Daoy (cell line): ENCODE measurements around the gene FRS2. TPM values are rescaled to one million over a fixed set of nuclear protein-coding genes. Genes with fewer than 3 reads are reported as not detected.
"Not testable (repeated sequence)": the region's sequence is repeated elsewhere in the genome, so short reads cannot be mapped to it uniquely, and the experiment has no call there.

ENCODE experiments used
- DNase-seq: peaks from one replicate; pipeline ENCODE4 v3.0.0-alpha.2; 2015; ENCODE audit warnings: low read depth
- total RNA-seq: library from RNA; depleted of rRNA; stranded (reverse); fragments of >200 nt; shearing (Covaris generic); gene quantifications from 2 replicates; pipeline ENCODE4 v1.2.3, GENCODE V29; 2014; rRNA removed

FRS2 gene, protein sequence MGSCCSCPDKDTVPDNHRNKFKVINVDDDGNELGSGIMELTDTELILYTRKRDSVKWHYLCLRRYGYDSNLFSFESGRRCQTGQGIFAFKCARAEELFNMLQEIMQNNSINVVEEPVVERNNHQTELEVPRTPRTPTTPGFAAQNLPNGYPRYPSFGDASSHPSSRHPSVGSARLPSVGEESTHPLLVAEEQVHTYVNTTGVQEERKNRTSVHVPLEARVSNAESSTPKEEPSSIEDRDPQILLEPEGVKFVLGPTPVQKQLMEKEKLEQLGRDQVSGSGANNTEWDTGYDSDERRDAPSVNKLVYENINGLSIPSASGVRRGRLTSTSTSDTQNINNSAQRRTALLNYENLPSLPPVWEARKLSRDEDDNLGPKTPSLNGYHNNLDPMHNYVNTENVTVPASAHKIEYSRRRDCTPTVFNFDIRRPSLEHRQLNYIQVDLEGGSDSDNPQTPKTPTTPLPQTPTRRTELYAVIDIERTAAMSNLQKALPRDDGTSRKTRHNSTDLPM
- 17.8 and 39.7 TPM in 2 replicates for total RNA-seq

DNA sequence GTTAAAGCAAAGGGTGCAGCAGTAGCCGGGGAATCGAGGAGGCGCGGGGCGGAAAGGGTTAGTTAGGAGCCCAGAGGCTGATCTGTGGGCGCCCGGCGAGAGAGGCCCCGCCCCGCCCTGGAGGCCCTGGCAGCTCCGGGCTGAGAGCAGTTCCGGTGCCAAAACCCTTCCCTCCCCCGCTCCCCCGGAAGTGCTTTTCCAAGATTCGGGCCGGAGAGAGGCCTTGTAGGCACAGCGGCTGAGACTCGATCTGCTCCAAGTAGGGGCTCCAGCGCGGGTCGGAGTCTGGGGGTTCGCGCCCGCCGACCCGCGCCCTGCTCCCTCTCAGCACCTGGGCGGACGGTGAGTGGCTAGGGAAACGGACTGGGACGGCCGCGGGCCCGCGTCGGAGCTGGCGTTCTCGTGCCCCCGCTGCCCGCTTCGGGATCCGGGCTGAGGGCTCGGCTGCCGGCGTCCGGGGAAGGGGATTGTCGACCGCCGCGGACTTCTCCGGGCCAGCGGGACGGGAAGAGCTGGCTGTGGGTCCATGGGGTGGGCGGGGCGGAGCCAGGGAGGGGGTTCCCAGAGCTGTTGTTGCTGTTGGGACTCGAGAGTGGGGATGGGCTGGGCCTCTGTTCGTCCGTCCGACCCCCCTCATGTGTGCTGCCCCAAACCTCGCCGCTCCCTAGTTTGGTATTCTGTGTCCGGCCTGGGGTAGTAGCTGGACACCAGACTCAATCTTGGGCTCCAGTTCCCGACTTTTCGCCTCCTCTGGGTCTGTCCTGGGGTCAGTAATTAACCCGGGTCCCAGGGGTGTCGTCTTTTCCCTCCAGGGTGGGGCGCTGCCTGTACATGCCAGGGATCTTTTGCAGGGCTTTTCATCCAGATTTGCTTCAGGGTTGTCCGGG lies at the start of gene FRS2:
TSS of gene FRS2 (plus strand) at position 200 of the 887 bp plus-strand sequence. CDS start 98,643 bp downstream, outside the sequence.
- DNase-seq: peak; percentile 94

DNA sequence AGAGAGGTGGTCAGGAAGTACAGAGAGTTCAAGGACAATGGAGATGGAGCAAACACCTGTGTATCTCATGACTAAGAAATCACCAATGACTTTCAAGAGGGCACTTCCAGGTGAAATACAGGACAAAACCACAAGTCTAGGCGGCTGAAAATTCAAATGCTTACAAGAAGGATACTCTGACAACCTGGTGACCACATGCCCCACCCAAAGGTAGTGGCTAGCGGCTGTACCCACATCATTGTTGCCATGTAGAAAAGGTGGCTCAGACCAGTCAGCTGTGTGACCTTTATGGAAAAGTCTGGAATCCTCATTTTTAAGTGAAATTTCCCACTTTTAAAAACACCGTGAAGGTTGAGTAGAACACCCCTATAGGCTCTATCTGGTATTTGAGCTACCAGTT lies 48.6 kb upstream of the FRS2 start:
- DNase-seq: no peak

GRCh38 chr12:69423037-69423905 lies 46.9 kb upstream of the FRS2 start:
- no peak for DNase-seq

DNA sequence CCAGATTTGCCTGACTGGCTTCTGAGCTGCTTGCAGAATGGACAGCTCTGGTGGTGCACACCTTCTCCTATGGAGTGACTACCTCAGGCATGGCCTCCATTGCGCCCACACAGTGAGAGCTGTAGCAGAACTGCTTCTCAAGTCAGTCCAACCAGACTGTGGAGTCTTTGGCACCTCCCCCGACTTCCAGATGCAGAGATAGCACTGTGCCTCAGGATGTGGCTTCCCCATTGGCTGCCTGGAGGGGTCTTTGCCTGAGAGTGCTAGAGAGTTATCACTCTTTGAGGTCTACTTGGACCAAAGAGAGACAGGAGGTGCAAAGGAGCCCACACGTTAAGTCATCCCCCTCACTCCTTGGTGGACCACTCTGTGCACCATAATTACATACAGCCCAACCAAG lies 44.8 kb upstream of the FRS2 start:
- DNase-seq: no peak

DNA sequence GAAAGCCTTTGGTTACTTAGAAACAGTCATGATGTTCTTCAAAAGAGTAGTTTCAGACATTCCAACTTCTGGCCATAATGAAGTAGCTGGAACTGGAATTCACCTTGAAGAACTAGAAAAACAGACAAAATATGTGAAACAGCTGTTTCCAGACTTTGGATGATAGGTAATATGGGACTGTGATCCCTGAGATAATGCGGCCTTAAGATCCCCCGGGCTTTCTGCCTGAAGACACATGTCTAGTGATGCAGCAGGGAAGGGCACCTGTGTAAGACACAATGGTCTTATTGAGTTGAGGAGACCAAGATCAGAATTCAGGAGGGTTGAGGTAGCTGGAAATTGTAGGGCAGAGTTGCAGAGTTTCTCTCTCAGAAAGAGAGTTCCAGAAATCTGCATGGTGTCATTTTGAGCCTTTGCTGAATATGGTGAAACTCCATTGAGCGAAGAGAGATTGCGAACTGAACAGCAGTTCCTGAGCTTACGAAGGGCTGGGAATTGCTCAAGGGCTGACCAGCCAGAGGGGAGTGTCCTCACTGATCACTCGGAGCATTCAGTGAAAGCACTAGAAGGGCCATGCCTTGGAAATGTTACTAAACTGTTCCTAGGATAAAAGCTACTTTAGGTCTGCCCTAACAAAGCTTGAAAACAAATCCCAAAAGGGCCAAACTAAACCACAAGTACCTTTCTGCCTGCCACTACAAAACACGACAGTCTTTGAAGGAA lies 41.7 kb upstream of the FRS2 start:
- DNase-seq: no peak

DNA sequence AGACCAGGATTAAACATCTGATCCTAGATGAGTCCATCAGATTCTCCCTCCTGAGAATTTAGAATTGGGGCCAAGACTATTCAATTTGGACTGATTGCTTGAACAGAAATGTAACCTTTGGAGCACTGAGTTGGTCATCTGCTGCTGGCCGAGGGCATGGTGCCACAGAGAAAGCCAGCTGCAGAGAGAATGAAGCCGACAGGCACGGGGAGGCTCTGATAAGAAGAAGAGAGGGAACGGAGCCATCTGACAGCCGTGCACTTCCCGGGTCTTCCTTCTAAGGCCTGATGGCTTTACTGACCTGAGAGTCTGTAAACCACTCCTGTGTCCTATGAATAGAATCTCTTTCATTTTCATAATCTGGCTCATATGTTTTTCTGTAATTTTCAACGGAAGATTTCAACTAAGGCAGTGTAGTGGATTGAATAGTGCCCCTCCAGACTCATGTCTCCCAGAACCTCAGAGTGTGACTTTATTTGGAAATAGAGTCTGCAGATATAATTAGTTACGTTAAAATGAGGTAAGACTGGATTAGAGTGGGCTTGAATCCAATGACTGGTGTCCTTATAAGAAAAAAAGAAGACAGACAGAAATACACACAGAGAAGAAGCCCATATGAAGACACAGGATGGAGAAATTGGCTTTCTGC lies 39.1 kb upstream of the FRS2 start:
- DNase-seq: no peak

DNA sequence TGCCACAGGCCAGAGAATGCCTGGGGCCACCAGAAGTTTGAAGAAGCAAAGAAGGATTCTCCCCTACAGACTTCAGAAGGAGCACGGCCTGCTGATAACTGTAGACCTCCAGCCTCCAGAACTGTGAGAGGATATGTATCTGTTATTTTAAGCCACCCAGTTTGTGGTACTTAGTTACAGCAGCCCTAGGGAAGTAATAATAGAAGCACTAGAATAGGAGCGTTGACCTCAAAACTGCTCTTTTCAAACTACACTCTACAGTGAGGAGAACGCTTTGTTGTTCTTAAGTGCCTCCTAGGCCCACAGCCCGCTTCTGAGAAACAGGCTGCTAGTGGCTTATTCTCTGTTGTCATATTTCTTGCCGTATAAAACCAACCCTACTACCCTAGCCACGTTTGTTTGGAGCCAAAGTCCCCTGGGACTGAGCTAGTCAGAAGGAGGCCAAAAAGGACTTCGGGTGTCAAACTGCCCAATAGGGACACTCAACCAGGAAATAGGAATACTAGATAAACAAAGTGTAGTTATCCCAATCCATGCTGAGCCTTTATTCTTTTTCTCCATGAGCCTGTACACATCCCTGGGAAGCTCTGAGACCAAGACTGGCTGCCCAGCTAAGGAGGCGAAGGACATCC lies 38.5 kb upstream of the FRS2 start:
- no peak for DNase-seq

- no peak for DNase-seq
Observed at GRCh38 chr12:69433653-69434052, 36.5 kb upstream of the FRS2 start.

- DNase-seq: no peak
Observed at GRCh38 chr12:69435644-69436043, 34.5 kb upstream of the FRS2 start.

DNA sequence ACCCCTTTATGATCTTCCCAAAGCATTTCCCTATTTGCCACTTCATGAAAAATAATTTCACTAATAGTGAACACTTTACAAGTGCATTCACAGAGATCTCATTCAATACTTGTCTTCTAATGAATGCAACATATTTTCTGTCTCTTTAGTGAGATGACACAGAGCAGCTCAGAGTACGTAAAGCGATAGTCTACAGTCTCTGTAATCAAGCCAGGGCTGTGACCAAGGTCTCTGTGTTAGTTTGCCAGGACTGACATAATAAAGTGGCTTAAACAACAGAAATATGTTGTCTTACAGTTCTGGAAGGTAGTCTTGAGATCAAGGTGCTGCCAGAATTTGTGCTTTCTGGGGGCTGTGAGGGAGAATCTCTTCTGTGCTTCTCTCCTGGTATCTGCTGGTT lies 33.1 kb upstream of the FRS2 start:
- DNase-seq: no peak

DNA sequence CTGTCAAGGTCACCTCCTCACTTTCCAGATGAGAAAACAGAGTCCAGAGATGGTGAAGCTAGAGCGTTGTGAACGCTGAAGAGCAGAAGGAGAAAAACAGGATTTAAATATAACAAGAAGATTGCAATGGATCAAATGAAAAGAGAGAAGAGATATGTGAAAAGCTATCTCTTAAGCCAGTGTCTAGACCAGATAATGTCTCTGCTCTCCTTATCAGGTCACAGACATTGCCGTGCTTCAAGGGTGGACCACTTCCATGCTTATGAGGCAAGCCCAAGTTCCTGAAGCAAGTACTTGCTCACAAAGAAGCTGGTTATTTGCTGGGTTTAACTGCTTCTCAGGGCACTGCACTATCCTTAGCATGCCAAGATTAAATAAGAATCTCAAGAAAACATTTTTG lies 31.6 kb upstream of the FRS2 start:
- no peak for DNase-seq

DNA sequence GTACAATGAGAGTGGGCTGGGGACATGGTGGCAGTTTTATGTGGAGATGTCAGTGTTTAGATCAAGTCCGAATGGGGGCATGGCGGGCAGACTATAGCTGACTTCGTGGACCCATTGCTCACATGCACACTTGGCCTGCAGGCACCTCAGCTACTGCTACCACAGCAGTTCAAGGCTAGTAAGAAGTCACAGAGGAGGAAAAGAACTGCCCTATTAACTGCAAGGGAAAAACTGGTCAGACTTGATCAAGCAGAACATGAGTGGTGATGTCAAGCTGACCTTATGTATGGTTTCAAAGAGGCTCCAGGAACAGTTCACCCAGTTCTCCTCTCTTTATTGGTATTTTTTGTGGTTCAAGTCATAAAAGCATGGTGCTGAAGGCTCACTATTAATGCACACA lies 30.2 kb upstream of the FRS2 start:
- no peak for DNase-seq

DNA sequence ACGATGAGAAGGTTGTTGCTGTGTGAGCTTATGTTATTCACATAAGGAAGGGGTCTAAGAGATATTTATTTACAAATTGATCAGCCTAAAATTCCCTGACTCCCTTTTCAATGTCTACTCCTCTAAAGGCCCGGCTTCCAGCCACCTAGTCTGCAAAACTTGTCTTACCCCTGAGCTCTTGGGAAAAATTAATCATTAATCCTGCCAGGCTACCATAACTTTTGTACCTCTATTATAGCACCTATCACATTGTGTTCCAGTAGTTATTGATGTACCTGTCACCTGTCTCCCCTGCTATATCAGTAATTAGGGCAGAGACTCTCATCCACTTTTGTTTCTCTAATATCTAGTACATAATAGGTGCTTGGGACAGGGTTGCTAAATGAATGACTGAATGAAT lies 29.3 kb upstream of the FRS2 start:
- DNase-seq: no peak

- peak; percentile 86 for DNase-seq
Observed at GRCh38 chr12:69442894-69443293, 27.3 kb upstream of the FRS2 start.

DNA sequence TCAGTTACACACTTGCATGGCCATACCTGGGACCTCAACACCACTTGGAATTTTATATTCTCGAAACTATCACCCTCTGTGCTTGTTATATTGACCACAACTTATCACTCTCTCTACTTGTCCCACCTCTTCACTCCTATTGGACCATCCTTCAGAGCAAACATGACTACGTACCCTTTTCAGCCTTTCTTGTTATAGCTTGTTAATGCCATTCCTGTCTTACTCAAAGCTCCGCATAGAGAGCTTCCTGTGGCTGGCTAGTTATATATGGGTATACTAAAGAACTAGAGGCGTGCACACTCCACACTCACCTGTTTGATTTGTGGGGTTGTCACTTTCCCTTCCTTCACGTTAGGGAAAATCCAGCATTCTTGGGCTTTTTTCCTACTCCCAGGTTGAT lies 26.3 kb upstream of the FRS2 start:
- DNase-seq: no peak

DNA sequence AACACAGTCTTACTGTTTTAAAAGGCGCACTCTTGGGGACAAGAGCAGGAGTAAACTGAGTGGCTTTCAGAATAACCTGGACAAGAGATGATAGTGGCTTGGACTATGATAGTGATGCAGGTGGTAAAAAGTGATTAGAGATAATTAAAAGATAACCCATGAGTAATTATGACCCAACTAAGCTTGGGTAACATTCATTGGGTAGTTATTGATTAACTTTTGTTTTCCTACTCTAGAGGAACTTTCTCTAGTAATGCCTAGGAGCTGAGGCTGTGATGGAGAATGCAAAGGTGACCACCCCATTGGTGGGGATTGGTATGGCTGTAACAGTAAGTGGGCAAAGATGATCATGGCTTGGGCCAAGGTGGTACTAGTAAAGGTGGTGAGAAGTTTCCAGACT lies 22.3 kb upstream of the FRS2 start:
- DNase-seq: no peak

- DNase-seq: not testable (repeated sequence)
Observed at GRCh38 chr12:69452598-69453132, 17.5 kb upstream of the FRS2 start.

- DNase-seq: no peak
Observed at GRCh38 chr12:69456239-69456638, 13.9 kb upstream of the FRS2 start.

- DNase-seq: no peak
Observed at GRCh38 chr12:69457433-69457832, 12.8 kb upstream of the FRS2 start.

DNA sequence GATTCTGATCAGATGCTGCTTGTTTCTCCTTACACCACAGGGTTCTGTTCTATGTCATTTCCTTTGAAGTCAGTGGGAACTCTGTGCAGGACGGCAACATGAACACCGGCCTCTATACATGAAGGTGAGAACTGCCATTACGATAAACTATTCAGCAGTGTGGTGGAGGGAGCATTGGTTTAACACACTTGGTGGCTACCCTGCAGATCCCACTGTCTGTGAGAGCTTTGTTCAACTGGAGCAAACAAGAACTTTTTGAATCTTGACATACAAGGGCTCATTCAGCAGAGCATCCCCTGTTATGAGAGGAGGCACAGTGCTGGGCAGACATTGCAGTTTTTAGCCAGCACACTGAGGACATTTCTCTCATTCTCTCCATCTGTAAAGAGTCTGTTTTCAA lies 10.7 kb upstream of the FRS2 start:
- no peak for DNase-seq
